ENCODE results near the gene DYNC2H1.

- TF ChIP-seq POLR2A (IDR thresholded peaks at IDR 0.05), result no peak
- TF ChIP-seq, protein P1, sequence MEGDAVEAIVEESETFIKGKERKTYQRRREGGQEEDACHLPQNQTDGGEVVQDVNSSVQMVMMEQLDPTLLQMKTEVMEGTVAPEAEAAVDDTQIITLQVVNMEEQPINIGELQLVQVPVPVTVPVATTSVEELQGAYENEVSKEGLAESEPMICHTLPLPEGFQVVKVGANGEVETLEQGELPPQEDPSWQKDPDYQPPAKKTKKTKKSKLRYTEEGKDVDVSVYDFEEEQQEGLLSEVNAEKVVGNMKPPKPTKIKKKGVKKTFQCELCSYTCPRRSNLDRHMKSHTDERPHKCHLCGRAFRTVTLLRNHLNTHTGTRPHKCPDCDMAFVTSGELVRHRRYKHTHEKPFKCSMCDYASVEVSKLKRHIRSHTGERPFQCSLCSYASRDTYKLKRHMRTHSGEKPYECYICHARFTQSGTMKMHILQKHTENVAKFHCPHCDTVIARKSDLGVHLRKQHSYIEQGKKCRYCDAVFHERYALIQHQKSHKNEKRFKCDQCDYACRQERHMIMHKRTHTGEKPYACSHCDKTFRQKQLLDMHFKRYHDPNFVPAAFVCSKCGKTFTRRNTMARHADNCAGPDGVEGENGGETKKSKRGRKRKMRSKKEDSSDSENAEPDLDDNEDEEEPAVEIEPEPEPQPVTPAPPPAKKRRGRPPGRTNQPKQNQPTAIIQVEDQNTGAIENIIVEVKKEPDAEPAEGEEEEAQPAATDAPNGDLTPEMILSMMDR (IDR thresholded peaks at IDR 0.05), result no peak
- TF ChIP-seq POLR2AphosphoS5 (IDR thresholded peaks at IDR 0.05), result no peak
Measured at GRCh38 chr11:103448966-103449365, 339.7 kb downstream of the DYNC2H1 start.
